ENCODE data around the gene CBX4. TPM values are rescaled to one million over a fixed set of nuclear protein-coding genes. Genes with fewer than 3 reads are reported as not detected.

Gene CBX4
- total RNA-seq, 1 donor from 2014 or later, result 9.2 TPM

GRCh38 chr17:79811868-79812352 lies 27.3 kb downstream of the CBX4 start:
- no peak for DNase-seq (ENCODE audit: low read depth)

- DNase-seq (ENCODE audit: low read depth), result no peak
These were observed 28.0 kb downstream of the CBX4 start for GRCh38 chr17:79811011-79811867.

GRCh38 chr17:79810130-79811010 lies 28.9 kb downstream of the CBX4 start:
- peak; percentile 52 for DNase-seq (ENCODE audit: low read depth)

GRCh38 chr17:79809530-79810129 lies 29.6 kb downstream of the CBX4 start:
- no peak for DNase-seq (ENCODE audit: low read depth)

GRCh38 chr17:79808763-79809529 lies 30.3 kb downstream of the CBX4 start:
- DNase-seq (ENCODE audit: low read depth), result peak; percentile 69

GRCh38 chr17:79806863-79807720 lies 32.1 kb downstream of the CBX4 start:
- no peak for DNase-seq (ENCODE audit: low read depth)

- DNase-seq (ENCODE audit: low read depth), result no peak
These were observed 32.8 kb downstream of the CBX4 start for GRCh38 chr17:79806446-79806760.

- DNase-seq (ENCODE audit: low read depth), result no peak
These were observed 34.2 kb downstream of the CBX4 start for GRCh38 chr17:79804856-79805696.

GRCh38 chr17:79803997-79804855 lies 35.0 kb downstream of the CBX4 start:
- no peak for DNase-seq (ENCODE audit: low read depth)

- DNase-seq (ENCODE audit: low read depth), result no peak
These were observed 35.7 kb downstream of the CBX4 start for GRCh38 chr17:79803421-79803996.

GRCh38 chr17:79802736-79803420 lies 36.4 kb downstream of the CBX4 start:
- DNase-seq (ENCODE audit: low read depth), result no peak

GRCh38 chr17:79802039-79802735 lies 37.1 kb downstream of the CBX4 start:
- no peak for DNase-seq (ENCODE audit: low read depth)

- no peak for DNase-seq (ENCODE audit: low read depth)
These were observed 37.8 kb downstream of the CBX4 start for GRCh38 chr17:79801156-79802038.

GRCh38 chr17:79800325-79801155 lies 38.7 kb downstream of the CBX4 start:
- DNase-seq (ENCODE audit: low read depth), result no peak
